NCI-H510A treated with DMSO at 0.1 percent for 48 hours (cell line): Measurements from ENCODE around the gene GHR.

ENCODE experiments used
- DNase-seq: peaks from one replicate; lab custom pipeline; 2025; lab: John Stamatoyannopoulos, UW

The GHR gene

GRCh38 chr5:42462083-42462482, 38.8 kb downstream of the GHR start:
- DNase-seq, result no peak

- DNase-seq, result no peak
Measured at GRCh38 chr5:42467572-42467971, 44.3 kb downstream of the GHR start.

GRCh38 chr5:42467981-42468524, 44.8 kb downstream of the GHR start:
- DNase-seq, result no peak

GRCh38 chr5:42483472-42484154, 60.4 kb downstream of the GHR start:
- no peak for DNase-seq

GRCh38 chr5:42487077-42487476, 63.8 kb downstream of the GHR start:
- DNase-seq, result no peak

- DNase-seq, result no peak
Measured at GRCh38 chr5:42487821-42488220, 64.6 kb downstream of the GHR start.

- DNase-seq, result no peak
Measured at GRCh38 chr5:42490831-42491230, 67.6 kb downstream of the GHR start.

GRCh38 chr5:42491699-42492098, 68.5 kb downstream of the GHR start:
- no peak for DNase-seq

GRCh38 chr5:42492974-42493373, 69.7 kb downstream of the GHR start:
- no peak for DNase-seq

GRCh38 chr5:42494414-42494813, 71.2 kb downstream of the GHR start:
- no peak for DNase-seq

GRCh38 chr5:42495914-42496313, 72.7 kb downstream of the GHR start:
- DNase-seq, result no peak

GRCh38 chr5:42496397-42497156, 73.3 kb downstream of the GHR start:
- no peak for DNase-seq

- DNase-seq, result no peak
Measured at GRCh38 chr5:42498000-42498399, 74.8 kb downstream of the GHR start.

GRCh38 chr5:42499016-42499415, 75.8 kb downstream of the GHR start:
- no peak for DNase-seq

- no peak for DNase-seq
Measured at GRCh38 chr5:42500003-42500599, 76.9 kb downstream of the GHR start.

- DNase-seq, result no peak
Measured at GRCh38 chr5:42502613-42503470, 79.6 kb downstream of the GHR start.

- no peak for DNase-seq
Measured at GRCh38 chr5:42506662-42507061, 83.4 kb downstream of the GHR start.

- no peak for DNase-seq
Measured at GRCh38 chr5:42507451-42508097, 84.3 kb downstream of the GHR start.

GRCh38 chr5:42513246-42513645, 90.0 kb downstream of the GHR start:
- DNase-seq, result no peak

GRCh38 chr5:42514754-42515153, 91.5 kb downstream of the GHR start:
- DNase-seq, result no peak

GRCh38 chr5:42515504-42515903, 92.3 kb downstream of the GHR start:
- no peak for DNase-seq
